NCI-H2029 (cell line): Measurements from ENCODE around the gene NUP210L.
"Not testable (repeated sequence)": the region's sequence is repeated elsewhere in the genome, so short reads cannot be mapped to it uniquely, and the experiment has no call there.

Experiments used
- DNase-seq: peaks from one replicate; lab custom pipeline; 2025; lab: John Stamatoyannopoulos, UW

Gene NUP210L

DNA sequence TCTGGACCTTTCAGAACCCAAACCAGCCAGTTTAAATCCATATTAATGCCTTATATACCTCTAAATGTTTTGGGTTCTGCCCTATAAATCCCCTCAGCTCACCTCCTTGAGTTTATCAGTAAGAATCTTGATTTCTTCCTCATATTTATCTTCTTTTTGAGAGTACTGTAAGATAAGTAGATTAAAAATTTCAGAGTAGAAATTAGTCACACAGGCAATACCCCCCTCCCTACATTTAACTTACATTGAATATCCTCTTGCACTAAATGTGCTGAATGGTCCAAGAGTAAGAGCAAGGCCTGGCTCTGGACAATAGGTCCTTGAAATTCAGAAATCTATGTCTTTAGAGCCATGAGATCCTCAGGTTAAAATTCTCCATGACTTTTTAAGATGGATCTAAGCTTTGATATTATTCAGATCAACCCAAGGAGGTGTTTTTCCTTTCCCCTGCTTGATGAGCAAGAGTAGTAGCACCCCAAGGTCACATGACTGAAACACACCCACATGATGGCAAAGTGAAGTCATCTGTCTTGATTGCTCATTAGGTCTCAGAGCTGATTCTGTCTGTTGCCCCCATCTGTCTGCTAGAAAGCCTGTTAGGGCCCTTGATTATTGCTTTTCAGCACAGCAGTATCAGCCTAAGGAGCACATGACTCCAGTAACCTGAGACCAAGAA, 15.8 kb upstream of the NUP210L start:
- no peak for DNase-seq

DNA sequence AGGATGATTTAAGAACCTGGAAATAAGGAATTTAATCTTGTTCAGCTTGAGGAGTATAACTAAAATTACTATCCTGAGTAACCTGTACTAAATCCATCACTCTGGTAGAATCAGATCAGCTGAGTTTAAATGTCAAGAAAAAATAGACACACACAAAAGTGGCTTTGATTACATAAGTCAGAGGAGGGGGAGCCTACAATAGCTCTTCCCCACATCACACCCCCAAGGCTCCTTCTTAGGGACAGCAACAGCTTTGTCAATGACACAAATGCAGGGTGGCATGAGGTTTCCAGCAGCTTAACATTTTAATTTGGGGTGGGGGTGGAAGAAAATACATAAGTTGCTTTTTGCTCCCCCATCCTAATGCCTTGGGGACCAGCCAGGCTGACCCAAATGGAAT, 12.6 kb upstream of the NUP210L start:
- no peak for DNase-seq

DNA sequence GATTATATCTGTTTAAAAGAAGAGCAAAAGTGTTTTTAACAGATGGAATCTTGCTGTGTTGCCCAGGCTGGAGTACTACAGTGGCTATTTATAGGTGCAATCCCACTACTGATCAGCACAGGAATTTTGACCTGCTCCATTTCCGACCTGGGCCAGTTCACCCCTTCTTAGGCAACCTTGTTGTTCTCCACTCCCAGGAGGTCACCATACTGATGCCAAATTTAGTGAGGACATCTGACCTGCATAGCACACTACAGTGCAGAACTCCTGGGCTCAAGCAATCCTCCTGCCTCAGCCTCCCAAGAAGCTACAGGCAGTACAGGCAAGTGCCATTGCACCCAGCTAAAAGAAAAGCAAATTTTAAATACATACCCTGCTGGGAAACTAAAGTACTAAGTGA, 11.3 kb upstream of the NUP210L start:
- DNase-seq = no peak

DNA sequence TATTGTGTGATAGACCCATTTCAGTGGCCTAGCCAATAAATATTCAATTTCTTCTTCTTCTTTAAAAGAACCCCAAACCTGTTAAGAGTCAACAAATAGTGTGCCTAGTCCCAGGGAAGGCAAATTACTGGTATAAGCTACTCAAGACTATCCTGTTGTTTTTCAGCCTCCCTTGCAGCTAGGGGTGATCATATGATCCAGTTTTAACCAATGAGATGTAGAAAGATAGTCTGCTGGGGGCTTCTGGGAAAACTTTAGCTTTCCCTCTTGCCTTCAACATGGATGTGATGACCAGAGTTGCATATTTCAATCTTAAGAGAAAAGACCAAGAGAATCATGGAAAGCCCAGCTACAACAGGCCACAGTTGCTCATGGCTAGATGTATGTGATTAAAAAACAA, 4.7 kb upstream of the NUP210L start:
- DNase-seq = no peak

DNA sequence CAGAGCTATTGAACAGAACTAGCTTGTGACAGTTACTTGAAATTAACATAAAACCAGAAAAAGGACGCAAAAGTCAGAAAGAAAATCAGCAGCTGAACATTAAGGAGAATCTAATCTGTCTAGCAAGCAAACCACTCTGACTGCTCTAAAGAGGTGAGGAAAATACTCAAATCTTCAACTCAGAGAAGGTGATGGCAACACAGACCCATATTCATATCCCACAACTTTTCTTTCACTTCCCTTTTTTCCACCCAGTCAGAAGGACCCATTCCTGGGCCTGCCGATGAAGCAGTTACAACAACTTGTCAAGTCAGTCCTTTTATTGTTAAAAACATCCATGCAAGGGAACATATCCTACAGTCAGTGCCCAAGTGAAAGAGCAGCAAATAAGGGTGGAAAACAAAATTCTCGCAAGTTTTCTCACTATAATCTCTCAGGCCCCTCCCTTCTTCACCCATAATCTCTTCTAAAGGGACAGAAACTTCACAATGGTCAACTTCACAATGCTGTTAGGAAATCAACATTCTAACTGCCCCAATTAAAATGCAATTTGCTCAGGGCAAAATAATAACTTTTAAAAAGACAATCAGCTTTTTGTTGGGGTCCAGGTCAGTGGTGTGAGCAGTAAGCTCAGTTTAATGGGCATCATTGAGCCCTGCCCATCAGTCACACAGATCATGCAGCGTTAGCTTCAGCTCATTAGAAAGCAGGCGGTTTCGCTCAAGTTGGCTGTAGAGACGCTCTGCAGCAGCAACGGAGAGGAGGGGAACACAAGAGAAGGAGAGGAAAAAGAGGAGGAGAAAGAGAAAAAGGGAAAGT, 3.6 kb upstream of the NUP210L start:
- DNase-seq = no peak

DNA sequence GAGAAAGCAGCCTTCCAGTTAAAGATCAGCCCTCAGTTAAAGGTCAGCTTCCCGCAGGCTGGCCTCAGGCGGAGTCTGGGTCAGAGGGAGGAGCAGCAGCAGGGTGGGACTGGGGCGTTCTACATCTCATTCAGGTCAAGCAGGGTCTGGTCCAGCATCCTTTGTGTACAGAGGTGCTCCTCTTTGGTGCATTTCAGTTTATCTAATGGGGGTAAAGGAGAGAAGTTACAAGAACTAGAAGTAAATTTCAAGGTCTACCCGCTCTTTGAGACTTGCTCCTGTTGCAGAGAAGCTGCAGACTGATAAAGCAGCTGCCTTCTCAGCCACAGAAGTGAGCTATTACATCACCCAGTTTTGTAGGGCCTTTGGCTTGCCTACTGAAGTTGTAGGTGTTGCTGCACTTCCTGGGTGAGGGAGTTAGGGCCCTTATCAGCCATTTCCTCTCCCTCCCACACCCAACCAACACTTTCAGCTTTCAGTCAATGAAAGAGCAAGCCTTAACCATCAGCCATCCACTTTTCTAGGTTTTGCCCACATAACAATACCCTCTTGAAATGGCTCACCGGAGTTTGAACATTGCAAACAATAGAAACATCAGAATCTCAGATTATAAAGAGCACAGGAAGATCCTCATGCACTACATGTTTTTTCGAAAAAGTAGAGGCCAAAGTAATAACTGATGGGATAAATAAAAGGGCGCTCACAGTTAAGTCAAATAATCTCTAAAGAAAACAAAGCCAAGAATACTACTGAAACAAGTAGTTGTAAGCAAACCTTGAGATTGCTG, 2.8 kb upstream of the NUP210L start:
- peak; percentile 22 for DNase-seq

DNA sequence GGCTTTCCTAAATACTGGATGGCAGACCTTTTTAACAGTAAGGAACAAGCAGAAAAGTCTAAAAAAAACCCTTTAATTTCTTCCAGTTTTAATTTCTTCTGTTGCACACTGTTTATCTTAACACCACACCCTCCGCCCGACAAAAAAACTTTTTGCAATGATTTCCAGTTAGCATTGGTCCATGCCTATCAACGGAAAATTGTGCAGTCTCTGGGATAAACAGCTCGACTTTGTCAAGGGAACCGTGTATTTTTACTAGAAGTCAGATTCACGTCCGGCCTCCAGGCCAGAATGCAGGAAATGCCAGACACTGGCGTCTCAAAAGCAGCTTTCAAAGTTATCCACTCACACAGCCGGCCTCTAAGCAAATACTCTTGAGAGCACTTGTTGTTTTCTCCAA, 378 bp upstream of the NUP210L start:
- peak; percentile 28 for DNase-seq

DNA sequence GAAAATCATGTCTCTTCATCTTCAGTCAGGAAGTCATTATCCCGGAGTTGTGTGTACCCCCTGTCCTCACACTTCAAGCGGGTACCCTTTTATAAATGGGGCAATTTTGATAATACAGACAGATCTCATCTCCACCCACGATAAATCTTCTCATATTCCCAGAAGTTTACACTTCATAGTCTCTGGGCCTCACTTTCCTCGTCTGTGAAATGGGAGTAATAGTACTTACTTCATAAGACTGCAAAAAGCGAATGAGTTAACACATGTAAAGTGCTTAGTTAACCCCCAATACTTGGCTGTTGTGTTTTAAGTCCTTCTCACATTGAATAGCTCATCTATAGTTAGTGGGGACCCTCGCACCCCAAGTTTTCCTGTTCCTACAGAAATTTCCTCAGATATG, 820 bp downstream of the NUP210L start:
- no peak for DNase-seq

DNA sequence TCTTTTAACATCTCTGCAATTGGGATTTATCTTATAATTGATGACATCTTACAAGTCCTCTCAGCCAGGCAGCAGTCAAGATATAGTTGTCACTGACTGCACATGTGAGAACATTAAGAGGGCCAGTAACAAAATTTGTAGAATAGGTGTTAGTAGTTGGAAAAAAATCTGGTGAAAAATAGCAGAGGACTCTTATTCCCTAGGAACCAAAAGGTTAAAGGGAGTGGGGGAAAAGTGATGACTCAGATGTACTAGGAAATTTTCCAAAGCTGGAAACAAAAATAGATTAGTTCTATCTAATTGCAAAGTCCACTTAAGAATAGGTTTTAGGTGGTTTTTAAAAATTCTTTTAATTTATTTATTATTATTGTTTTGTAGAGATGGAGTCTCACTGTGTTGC, 3.6 kb downstream of the NUP210L start:
- DNase-seq = no peak

DNA sequence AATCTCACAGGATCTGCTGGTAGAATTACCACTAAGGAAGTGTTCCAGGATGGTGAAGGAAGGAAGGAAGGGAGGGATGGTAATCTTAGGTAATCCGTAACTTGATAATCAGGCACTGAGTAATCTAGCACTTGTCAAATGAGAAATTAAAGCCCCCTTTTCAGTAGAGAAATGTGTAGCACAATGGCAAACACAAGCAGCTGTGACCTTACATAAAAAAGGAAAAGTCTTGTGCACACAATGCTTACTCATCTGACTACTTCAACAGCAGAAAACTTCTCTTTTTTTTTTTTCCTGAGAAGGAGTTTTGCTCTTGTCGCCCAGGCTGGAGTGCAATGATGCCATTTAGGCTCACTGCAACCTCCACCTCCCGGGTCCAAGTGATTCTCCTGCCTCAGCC, 6.1 kb downstream of the NUP210L start:
- no peak for DNase-seq

DNA sequence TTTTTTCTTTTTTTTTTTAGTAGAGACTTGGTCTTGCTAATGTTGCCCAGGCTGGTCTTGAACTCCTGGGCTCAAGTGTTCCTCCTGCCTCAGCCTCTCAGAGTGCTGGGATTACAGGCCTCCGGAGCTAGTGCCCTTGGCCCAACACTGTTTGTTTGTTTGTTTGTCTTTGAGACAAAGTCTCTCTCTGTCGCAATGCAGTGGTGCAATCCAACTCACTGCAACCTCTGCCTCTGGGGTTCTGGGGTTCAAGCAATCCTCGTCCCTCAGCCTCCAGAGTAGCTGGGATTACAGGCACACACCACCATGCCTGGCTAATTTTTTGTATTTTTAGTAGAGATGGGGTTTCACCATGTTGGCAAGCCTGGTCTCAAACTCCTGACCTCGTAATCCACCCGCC, 7.4 kb downstream of the NUP210L start:
- DNase-seq = not testable (repeated sequence)

DNA sequence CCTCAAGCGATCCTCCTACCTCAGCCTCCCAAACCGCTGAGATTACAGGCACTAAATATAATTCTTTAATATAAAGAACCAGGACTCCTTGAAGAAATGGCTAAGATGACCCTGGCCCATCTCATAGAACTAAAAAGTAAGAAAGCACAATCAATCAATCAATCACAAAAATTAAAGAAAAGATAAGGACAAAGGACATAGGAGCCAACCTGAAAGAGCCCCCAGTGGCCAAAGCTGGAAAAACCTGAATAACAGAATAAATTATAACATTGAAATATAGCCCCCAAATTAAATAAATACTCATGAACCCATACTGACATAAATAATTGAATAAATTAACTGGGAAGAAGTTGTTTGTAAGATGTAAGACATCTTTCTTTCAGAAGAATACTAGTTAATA, 8.9 kb downstream of the NUP210L start:
- DNase-seq = no peak

DNA sequence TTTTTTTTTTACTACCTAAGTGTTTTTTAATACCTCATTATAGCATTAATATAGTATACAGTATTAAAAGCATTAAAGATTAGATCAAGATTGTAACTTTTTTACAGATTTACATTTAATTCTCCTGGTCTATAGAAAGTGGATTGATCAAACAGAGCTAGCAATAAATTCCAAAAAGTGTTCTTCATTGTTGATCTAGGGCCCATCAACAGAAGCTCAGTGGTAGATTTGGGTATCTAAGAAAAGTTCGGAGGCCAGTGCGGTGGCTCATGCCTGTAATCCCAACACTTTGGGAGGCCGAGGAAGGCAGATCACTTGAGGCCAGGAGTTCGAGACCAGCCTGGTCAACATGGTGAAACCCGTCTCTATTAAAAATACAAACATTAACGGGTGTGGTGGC, 12.5 kb downstream of the NUP210L start:
- no peak for DNase-seq

DNA sequence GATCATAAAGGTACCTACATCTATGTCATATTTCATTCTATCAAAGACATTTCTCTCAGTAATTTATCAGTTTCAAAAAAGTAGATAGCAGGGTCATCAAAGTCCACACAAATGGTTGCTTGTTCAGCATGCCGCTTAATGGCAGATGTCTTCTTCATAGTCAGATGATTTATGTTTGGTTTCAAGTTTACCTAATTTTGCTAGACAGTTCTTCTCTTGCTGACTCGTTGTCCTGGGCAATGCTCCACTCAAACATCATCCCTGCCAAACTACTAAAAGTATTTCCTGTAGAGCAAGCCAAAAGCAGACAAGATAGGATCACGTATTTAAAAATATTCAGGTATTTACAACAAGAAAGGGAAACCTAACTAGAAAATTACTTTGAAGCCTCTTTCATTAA, 13.6 kb downstream of the NUP210L start:
- no peak for DNase-seq

DNA sequence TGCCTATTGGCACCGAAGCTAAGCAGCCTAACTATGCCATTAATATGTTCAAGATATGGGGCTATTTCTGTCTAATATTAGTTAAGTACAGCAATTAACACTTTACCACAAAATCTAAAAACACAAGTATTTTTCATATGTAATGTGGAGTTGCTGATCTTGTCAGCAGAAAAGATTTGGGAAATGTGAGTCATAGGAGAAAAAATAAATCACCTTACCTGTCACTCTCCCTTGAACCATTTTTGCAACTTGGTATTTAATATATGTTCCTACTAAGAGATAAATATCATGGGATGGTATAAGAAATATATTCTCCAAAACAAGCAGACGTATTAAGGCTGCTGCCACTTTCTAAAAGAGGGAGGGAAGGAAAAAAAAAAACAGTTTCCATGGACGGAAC, 17.0 kb downstream of the NUP210L start:
- no peak for DNase-seq

DNA sequence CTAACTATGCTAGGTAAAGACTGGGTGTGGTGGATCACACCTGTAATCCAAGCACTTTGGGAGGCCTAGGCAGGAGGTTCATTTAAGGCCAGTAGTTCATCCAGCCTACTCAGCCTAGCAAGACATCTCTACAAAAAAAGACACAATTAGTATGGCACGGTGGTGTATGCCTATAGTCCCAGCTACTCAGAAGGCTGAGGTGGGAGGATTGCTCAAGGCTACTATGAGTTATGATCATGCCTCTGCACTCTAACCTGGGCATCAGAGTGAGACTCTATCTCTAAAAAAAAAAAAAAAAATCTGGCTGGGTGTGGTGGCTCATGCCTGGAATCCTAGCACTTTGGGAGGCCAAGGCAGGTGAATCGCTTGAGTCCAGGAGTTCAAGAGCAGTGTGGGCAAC, 21.6 kb downstream of the NUP210L start:
- DNase-seq = no peak

DNA sequence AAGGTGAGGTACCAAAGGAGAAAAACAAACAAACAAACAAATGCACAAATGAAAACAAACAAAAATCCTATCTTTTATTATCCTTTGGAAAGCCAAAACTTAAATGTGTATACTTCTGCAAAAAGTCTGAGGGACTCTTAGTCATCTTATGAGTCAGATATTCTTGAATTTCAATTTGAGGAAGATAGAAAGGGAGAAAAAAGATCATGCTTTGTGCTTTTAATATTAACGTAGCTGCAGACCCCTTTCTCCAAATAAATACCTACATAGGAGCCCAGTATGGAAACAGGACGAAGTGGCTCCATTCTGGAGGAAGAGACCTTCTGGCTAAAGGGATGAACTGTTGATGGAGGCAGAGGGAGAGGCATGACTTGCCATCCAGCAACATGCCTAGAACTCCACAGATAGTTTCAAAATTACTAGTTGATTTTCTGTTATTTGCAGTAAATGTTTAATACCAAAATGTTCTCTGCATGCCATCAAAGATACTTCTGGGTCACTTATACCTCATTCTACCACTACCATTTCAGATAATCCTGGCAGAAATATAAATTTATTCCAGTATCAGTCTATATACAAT, 25.4 kb downstream of the NUP210L start:
- no peak for DNase-seq

DNA sequence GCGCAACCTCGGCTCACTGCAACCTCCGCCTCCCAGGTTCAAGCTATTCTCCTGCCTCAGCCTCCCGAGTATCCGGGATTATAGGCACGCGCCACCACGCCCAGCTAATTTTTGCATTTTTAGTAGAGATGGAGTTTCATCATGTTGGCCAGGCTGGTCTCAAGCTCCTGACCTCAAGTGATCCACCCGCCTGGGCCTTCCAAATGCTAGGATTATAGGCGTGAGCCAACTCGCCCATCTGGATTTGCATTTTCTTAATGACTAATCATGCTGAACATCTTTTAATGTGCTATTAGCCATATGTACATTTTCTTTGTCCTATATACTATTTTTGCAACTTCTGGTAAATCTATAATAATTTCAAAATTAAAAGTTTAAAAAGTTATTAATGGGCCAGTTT, 31.7 kb downstream of the NUP210L start:
- not testable (repeated sequence) for DNase-seq

DNA sequence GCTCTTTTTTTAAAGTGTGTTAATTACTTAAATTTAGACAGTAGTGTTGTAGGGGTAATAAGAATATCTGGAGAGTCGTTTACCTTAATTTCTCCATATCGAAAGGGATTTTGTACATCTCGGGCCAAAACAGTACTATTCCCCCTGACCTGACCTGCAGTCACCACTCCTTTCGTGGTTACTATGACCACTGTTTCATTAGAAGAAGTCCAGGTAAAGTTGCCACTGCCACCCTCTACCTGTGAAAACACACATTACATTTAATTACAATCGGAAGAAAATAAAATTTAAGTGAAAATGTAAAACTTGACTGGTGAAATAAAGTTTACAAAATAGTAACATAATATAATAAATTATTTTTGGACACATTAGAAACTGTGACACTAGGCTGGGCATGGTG, 37.2 kb downstream of the NUP210L start:
- no peak for DNase-seq

DNA sequence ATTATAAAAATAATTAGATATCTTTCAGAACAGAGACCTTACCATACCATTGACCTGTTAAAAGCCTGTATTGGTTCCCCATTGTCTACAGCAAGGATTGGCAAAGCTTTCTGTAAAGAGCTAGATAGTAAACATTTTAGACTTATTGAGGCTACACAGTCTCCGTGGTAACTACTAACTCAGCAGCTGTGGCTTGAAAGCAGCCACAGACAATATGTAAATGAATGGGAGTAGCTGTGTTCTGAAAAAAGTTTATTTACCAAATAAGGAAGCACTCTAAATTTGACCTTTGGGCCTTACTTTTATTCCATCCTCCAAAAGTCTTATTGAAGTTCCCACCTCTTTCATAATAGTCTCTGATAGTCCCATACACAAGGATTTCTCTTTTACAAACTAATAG, 39.7 kb downstream of the NUP210L start:
- peak; percentile 1 for DNase-seq

DNA sequence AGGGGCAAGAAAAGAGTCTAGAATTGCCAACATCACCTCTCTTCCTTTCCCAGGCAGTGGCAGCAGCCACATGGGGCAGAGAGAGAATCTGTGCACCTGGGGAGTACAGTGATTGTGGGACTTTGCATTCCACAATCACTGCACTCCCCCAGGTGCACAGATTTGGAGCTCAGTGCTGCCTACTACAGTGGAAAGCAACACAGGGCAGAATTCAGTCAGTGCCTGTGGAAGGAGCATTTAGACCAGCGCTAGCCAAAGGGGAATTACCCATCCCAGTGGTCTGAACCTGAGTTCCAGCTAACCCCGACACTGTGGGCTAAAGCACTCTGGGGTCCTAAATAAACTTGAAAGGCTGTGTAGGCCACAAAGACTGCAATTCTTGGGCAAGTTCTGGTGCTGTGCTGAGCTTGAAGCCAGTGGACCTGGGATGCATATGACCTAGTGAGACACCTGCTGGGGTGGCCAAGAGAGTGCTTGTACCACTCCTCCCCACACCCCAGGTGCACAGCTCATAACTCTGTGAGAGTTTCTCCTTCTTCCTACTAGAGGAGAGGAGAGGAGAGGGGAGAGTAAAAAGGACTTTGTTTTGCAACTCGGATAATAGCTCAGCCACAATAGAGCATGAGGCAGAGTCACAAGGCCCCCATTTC, 50.3 kb downstream of the NUP210L start:
- no peak for DNase-seq

DNA sequence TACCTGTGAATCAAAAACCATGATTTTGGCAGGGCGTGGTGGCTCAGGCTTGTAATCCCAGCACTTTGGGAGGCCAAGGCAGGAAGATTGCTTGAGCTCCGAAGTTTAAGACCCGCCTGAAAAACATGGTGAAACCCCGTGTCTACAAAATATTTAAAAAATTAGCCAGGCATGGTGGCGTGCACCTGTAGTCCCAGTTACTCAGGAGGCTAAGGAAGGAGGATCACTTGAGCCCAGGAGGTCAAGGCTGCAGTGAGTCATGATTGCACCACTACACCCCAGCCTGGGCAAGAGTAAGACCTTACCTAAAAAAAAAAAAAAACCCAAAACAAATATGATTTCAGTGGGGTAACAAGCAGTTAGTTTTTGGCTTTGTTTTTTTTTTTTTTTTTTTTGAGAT, 54.7 kb downstream of the NUP210L start:
- not testable (repeated sequence) for DNase-seq
